Liver (tissue), 3 donors: ENCODE results near the gene ABHD14A.

Experiments
- EGR1 ChIP-seq, 2 donors: IDR thresholded peaks; 2 replicates each; pipeline ENCODE4 v1.6.1; 2016 to 2018; ENCODE audit warnings: antibody characterized with exemption in 2 of 2, low read depth in 2 of 2
- GABPA ChIP-seq, 2 donors: IDR thresholded peaks in 1 of 2; conservative IDR thresholded peaks in 1 of 2; 2 replicates each; pipeline ENCODE4 v1.6.1; 2016; ENCODE audit warnings: antibody characterized with exemption in 2 of 2, mild to moderate bottlenecking in 1 of 2, moderate library complexity in 1 of 2
- JUND ChIP-seq, 2 donors: IDR thresholded peaks; 2 replicates each; pipeline ENCODE4 v1.6.1; 2016; ENCODE audit warnings: antibody characterized with exemption in 2 of 2
- RAD21 ChIP-seq, 2 donors: IDR thresholded peaks; 2 replicates each; pipeline ENCODE4 v1.6.1; 2016; ENCODE audit warnings: antibody characterized with exemption in 2 of 2, mild to moderate bottlenecking in 2 of 2
- RXRA ChIP-seq, 2 donors: IDR thresholded peaks; 2 replicates each; pipeline ENCODE4 v1.6.1; 2017 to 2018; ENCODE audit warnings: antibody characterized with exemption in 2 of 2, mild to moderate bottlenecking in 1 of 2
- TAF1 ChIP-seq: conservative IDR thresholded peaks from 2 replicates; pipeline ENCODE4 v1.6.1; 2016; ENCODE audit warnings: antibody characterized with exemption, mild to moderate bottlenecking
- YY1 ChIP-seq: IDR thresholded peaks from 2 replicates; pipeline ENCODE4 v1.6.1; 2016; ENCODE audit warnings: antibody characterized with exemption, mild to moderate bottlenecking
- TF ChIP-seq, protein P1 (sequence below): fragments of 150-350 bp; IDR thresholded peaks from 2 replicates; pipeline ENCODE4 v1.5.1; 2017; ENCODE audit warnings: improper control_type of control experiment, low read depth, low read length; ENCODE audit not compliant: missing input control
- TF ChIP-seq, protein P2 (sequence below): IDR thresholded peaks from 2 replicates; pipeline ENCODE4 v1.6.1; 2016; ENCODE audit warnings: antibody characterized with exemption, mild to moderate bottlenecking
- donor health status: healthy.
- donor health status: healthy.

DNA sequence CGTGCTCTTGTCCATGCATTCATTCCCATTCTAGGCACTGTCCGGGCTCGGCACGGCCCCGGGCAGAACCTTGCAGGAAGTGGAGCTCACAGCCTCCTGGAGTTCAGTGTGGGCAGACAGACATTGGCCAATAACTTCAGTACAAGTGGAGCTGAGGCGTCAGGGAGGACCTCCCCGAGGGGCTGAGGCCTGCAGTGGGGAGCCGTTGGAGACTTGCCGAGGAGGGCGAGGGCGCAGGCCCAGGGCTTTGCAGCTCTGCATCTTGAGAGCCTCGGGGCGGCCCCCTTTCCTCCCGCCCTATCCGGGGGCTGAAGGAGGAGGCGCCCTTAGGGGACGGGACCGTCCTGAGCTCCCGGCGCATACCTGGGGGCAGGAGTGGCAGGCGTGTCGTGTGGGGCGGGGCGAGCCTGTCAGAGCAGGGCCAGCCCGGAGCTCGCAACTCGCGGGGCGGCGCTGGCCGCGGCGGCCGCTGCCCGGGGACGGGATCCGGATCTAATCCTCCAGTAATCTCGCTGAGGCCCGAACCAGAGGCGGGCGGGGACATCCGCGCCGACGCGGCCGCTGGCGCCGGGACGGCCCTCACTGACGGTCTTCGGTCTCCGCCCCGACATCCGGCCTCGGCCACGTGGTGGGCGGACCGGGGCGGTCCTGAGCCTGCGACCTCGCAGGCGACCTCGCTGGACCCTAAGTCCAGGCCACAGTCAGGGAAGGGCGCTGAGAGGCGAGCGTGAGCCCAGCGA, 8.1 kb downstream of the ABHD14A start, which contains the start of gene ACY1:
- TF ChIP-seq RAD21 (IDR thresholded peaks at IDR 0.05): peak in 1 of 2 donors; percentile 10
- TF ChIP-seq, protein P1, sequence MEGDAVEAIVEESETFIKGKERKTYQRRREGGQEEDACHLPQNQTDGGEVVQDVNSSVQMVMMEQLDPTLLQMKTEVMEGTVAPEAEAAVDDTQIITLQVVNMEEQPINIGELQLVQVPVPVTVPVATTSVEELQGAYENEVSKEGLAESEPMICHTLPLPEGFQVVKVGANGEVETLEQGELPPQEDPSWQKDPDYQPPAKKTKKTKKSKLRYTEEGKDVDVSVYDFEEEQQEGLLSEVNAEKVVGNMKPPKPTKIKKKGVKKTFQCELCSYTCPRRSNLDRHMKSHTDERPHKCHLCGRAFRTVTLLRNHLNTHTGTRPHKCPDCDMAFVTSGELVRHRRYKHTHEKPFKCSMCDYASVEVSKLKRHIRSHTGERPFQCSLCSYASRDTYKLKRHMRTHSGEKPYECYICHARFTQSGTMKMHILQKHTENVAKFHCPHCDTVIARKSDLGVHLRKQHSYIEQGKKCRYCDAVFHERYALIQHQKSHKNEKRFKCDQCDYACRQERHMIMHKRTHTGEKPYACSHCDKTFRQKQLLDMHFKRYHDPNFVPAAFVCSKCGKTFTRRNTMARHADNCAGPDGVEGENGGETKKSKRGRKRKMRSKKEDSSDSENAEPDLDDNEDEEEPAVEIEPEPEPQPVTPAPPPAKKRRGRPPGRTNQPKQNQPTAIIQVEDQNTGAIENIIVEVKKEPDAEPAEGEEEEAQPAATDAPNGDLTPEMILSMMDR: no peak
- TF ChIP-seq EGR1 (IDR thresholded peaks at IDR 0.05; ENCODE audit: low read depth in 2 of 2): no peak
- TF ChIP-seq YY1: no peak
- TF ChIP-seq JUND (IDR thresholded peaks at IDR 0.05): no peak
- TF ChIP-seq TAF1: peak; percentile 61
- TF ChIP-seq, protein P2, sequence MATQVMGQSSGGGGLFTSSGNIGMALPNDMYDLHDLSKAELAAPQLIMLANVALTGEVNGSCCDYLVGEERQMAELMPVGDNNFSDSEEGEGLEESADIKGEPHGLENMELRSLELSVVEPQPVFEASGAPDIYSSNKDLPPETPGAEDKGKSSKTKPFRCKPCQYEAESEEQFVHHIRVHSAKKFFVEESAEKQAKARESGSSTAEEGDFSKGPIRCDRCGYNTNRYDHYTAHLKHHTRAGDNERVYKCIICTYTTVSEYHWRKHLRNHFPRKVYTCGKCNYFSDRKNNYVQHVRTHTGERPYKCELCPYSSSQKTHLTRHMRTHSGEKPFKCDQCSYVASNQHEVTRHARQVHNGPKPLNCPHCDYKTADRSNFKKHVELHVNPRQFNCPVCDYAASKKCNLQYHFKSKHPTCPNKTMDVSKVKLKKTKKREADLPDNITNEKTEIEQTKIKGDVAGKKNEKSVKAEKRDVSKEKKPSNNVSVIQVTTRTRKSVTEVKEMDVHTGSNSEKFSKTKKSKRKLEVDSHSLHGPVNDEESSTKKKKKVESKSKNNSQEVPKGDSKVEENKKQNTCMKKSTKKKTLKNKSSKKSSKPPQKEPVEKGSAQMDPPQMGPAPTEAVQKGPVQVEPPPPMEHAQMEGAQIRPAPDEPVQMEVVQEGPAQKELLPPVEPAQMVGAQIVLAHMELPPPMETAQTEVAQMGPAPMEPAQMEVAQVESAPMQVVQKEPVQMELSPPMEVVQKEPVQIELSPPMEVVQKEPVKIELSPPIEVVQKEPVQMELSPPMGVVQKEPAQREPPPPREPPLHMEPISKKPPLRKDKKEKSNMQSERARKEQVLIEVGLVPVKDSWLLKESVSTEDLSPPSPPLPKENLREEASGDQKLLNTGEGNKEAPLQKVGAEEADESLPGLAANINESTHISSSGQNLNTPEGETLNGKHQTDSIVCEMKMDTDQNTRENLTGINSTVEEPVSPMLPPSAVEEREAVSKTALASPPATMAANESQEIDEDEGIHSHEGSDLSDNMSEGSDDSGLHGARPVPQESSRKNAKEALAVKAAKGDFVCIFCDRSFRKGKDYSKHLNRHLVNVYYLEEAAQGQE: peak; percentile 76
- peak in 1 of 2 donors; percentile 80 for TF ChIP-seq GABPA (IDR thresholded peaks at IDR 0.05 in 1 of 2, conservative IDR thresholded peaks at IDR 0.05 in 1 of 2)
- TF ChIP-seq RXRA (IDR thresholded peaks at IDR 0.05): peak; percentile 66 to 77
